Large intestine (tissue), 3 donors: Measurements from ENCODE around the gene LONRF2. TPM values are rescaled to one million over a fixed set of nuclear protein-coding genes. Genes with fewer than 3 reads are reported as not detected.

Source experiments
- DNase-seq, 2 donors: peaks; one replicate each; pipeline versions ENCODE4 v3.0.0 to v3.0.0-alpha.2; 2013
- H3K27ac ChIP-seq: one replicate; pipeline ENCODE4 v1.5.1; 2013; ENCODE audit warnings: low read length
- H3K27me3 ChIP-seq: 2 replicates; pipeline ENCODE4 v1.6.1; 2013; ENCODE audit warnings: low read length; ENCODE audit not compliant: control insufficient read depth, insufficient read depth
- H3K36me3 ChIP-seq: 2 replicates; pipeline ENCODE4 v1.6.1; 2013; ENCODE audit warnings: low read length; ENCODE audit not compliant: control insufficient read depth, insufficient read depth
- H3K4me1 ChIP-seq: one replicate; pipeline ENCODE4 v1.6.1; 2013; ENCODE audit warnings: low read length; ENCODE audit not compliant: control insufficient read depth, insufficient read depth
- H3K4me3 ChIP-seq: one replicate; pipeline ENCODE4 v1.5.1; 2013; ENCODE audit warnings: low read length
- H3K9me3 ChIP-seq: one replicate; pipeline ENCODE4 v1.6.1; 2013; ENCODE audit warnings: mild to moderate bottlenecking, low read depth, low read length, moderate library complexity; ENCODE audit not compliant: control insufficient read depth
- WGBS: methylation state at CpG from one replicate; pipeline ENCODE4 v1.1.5; 2013; ENCODE audit warnings: low lambda C conversion rate; ENCODE audit not compliant: insufficient coverage; 5-methylcytosine and 5-hydroxymethylcytosine counted together
- polyA plus RNA-seq: library from polyadenylated mRNA; unstranded; fragments of 120-200 nt; gene quantifications from one replicate; pipeline ENCODE4 v1.2.1, GENCODE V29; 2013

LONRF2 gene
- polyA plus RNA-seq, 1 donor = 3.2 TPM

GRCh38 chr2:100267751-100268150, 54.5 kb downstream of the LONRF2 start:
- WGBS = 100% methylated on average over 1 of the region's 2 CpGs
- H3K4me3 ChIP-seq = no peak overlapping the region
- H3K9me3 ChIP-seq = peaks cover 3% of the 10 kb centered on the region
- no peaks in the 10 kb centered on the region for H3K36me3 ChIP-seq
- no peak overlapping the region for H3K27ac ChIP-seq
- H3K4me1 ChIP-seq = peaks cover 10% of the 10 kb centered on the region
- no peak for DNase-seq
- no peaks in the 10 kb centered on the region for H3K27me3 ChIP-seq

GRCh38 chr2:100266126-100266525, 56.2 kb downstream of the LONRF2 start:
- no peak overlapping the region for H3K4me3 ChIP-seq
- DNase-seq = no peak
- no peaks in the 10 kb centered on the region for H3K36me3 ChIP-seq
- peaks cover 10% of the 10 kb centered on the region for H3K4me1 ChIP-seq
- no peaks in the 10 kb centered on the region for H3K27me3 ChIP-seq
- no peaks in the 10 kb centered on the region for H3K9me3 ChIP-seq
- no CpG with 5 or more reads among the region's 7 CpGs for WGBS
- H3K27ac ChIP-seq = no peak overlapping the region

GRCh38 chr2:100265226-100265625, 57.1 kb downstream of the LONRF2 start:
- H3K27ac ChIP-seq = no peak overlapping the region
- H3K4me1 ChIP-seq = peaks cover 9% of the 10 kb centered on the region
- no peaks in the 10 kb centered on the region for H3K9me3 ChIP-seq
- H3K27me3 ChIP-seq = no peaks in the 10 kb centered on the region
- H3K36me3 ChIP-seq = no peaks in the 10 kb centered on the region
- DNase-seq = no peak
- H3K4me3 ChIP-seq = no peak overlapping the region
- WGBS = 80% methylated on average over 1 of the region's 9 CpGs

- no peaks in the 10 kb centered on the region for H3K9me3 ChIP-seq
- no CpG with 5 or more reads among the region's 4 CpGs for WGBS
- H3K36me3 ChIP-seq = no peaks in the 10 kb centered on the region
- H3K27ac ChIP-seq = no peak overlapping the region
- no peak overlapping the region for H3K4me3 ChIP-seq
- H3K4me1 ChIP-seq = peaks cover 5% of the 10 kb centered on the region
- no peak for DNase-seq
- H3K27me3 ChIP-seq = no peaks in the 10 kb centered on the region
Measured at GRCh38 chr2:100264651-100265050, 57.6 kb downstream of the LONRF2 start.

GRCh38 chr2:100264121-100264520, 58.2 kb downstream of the LONRF2 start:
- no CpG with 5 or more reads among the region's 8 CpGs for WGBS

GRCh38 chr2:100262555-100263320, 59.6 kb downstream of the LONRF2 start:
- no peaks in the 10 kb centered on the region for H3K9me3 ChIP-seq
- H3K27me3 ChIP-seq = no peaks in the 10 kb centered on the region
- H3K36me3 ChIP-seq = no peaks in the 10 kb centered on the region
- no peaks in the 10 kb centered on the region for H3K4me1 ChIP-seq
- DNase-seq = peak in 1 of 2 donors; percentile 30
- H3K4me3 ChIP-seq = no peak overlapping the region
- no peak overlapping the region for H3K27ac ChIP-seq
- WGBS = no CpG with 5 or more reads among the region's 13 CpGs

More at GRCh38 chr2:100264121-100264520, 58.2 kb downstream of the LONRF2 start:
- Histone ChIP-seq H3K36me3 (no peaks in the 10 kb centered on the region), H3K27me3 (no peaks in the 10 kb centered on the region), H3K4me1 (no peaks in the 10 kb centered on the region), H3K27ac (no peak overlapping the region), H3K9me3 (no peaks in the 10 kb centered on the region), H3K4me3 (no peak overlapping the region)
- DNase-seq = no peak

GRCh38 chr2:100262046-100262445, 60.3 kb downstream of the LONRF2 start:
- DNase-seq = no peak
- H3K27me3 ChIP-seq = no peaks in the 10 kb centered on the region
- no peaks in the 10 kb centered on the region for H3K4me1 ChIP-seq
- H3K9me3 ChIP-seq = no peaks in the 10 kb centered on the region
- no peak overlapping the region for H3K4me3 ChIP-seq
- no peak overlapping the region for H3K27ac ChIP-seq
- 100% methylated on average over 1 of the region's 4 CpGs for WGBS
- H3K36me3 ChIP-seq = no peaks in the 10 kb centered on the region

GRCh38 chr2:100260712-100261620, 61.3 kb downstream of the LONRF2 start:
- no peaks in the 10 kb centered on the region for H3K9me3 ChIP-seq
- H3K27ac ChIP-seq = no peak overlapping the region
- no peaks in the 10 kb centered on the region for H3K4me1 ChIP-seq
- DNase-seq = peak; percentile 32 to 36
- 100% methylated on average over 1 of the region's 15 CpGs for WGBS
- no peaks in the 10 kb centered on the region for H3K27me3 ChIP-seq
- H3K4me3 ChIP-seq = no peak overlapping the region
- H3K36me3 ChIP-seq = no peaks in the 10 kb centered on the region

GRCh38 chr2:100259106-100259505, 63.2 kb downstream of the LONRF2 start:
- no peaks in the 10 kb centered on the region for H3K4me1 ChIP-seq
- H3K27ac ChIP-seq = no peak overlapping the region
- no CpG with 5 or more reads among the region's 8 CpGs for WGBS
- H3K36me3 ChIP-seq = no peaks in the 10 kb centered on the region
- no peaks in the 10 kb centered on the region for H3K9me3 ChIP-seq
- no peaks in the 10 kb centered on the region for H3K27me3 ChIP-seq
- DNase-seq = no peak
- H3K4me3 ChIP-seq = no peak overlapping the region

GRCh38 chr2:100257939-100258338, 64.4 kb downstream of the LONRF2 start:
- H3K9me3 ChIP-seq = no peaks in the 10 kb centered on the region
- no peak overlapping the region for H3K27ac ChIP-seq
- no peaks in the 10 kb centered on the region for H3K27me3 ChIP-seq
- H3K36me3 ChIP-seq = no peaks in the 10 kb centered on the region
- no CpG with 5 or more reads among the region's 9 CpGs for WGBS
- H3K4me1 ChIP-seq = no peaks in the 10 kb centered on the region
- H3K4me3 ChIP-seq = no peak overlapping the region
- DNase-seq = no peak
